ENCODE results near the gene PDIA5.

The PDIA5 gene

GRCh38 chr3:123048480-123049237 is 18.2 kb upstream of the PDIA5 start:
- H3K9ac ChIP-seq (ENCODE audit: low read length) = no peak overlapping the region
- H3K4me1 ChIP-seq (ENCODE audit: insufficient read depth, low read length, severe bottlenecking) = peaks cover 10% of the 10 kb centered on the region
- TF ChIP-seq, protein P1, sequence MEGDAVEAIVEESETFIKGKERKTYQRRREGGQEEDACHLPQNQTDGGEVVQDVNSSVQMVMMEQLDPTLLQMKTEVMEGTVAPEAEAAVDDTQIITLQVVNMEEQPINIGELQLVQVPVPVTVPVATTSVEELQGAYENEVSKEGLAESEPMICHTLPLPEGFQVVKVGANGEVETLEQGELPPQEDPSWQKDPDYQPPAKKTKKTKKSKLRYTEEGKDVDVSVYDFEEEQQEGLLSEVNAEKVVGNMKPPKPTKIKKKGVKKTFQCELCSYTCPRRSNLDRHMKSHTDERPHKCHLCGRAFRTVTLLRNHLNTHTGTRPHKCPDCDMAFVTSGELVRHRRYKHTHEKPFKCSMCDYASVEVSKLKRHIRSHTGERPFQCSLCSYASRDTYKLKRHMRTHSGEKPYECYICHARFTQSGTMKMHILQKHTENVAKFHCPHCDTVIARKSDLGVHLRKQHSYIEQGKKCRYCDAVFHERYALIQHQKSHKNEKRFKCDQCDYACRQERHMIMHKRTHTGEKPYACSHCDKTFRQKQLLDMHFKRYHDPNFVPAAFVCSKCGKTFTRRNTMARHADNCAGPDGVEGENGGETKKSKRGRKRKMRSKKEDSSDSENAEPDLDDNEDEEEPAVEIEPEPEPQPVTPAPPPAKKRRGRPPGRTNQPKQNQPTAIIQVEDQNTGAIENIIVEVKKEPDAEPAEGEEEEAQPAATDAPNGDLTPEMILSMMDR (IDR thresholded peaks at IDR 0.05; ENCODE audit: low read length) = no peak
- no peak for TF ChIP-seq EZH2 (IDR thresholded peaks at IDR 0.05; ENCODE audit: borderline replicate concordance, low read length)
- no peak overlapping the region for H3K4me3 ChIP-seq (ENCODE audit: low read depth, low read length, poor library complexity, severe bottlenecking)
- H3K4me2 ChIP-seq (ENCODE audit: low read length) = no peak overlapping the region; the same call in 1 of the 2 replicates
- H3K79me2 ChIP-seq (ENCODE audit: insufficient read depth, low read length) = no peaks in the 10 kb centered on the region
- H4K20me1 ChIP-seq (ENCODE audit: insufficient read depth, low read length) = no peaks in the 10 kb centered on the region
- H2AFZ ChIP-seq (ENCODE audit: low read length) = no peak overlapping the region
- H3K36me3 ChIP-seq (ENCODE audit: insufficient read depth, low read length) = no peaks in the 10 kb centered on the region
- H3K27ac ChIP-seq (ENCODE audit: low read depth, low read length, poor library complexity, severe bottlenecking) = no peak overlapping the region
- H3F3A ChIP-seq (ENCODE audit: insufficient read depth, low read length) = no peaks in the 10 kb centered on the region
- no peaks in the 10 kb centered on the region for H3K9me2 ChIP-seq (ENCODE audit: low read depth, low read length)
- H3K27me3 ChIP-seq (ENCODE audit: insufficient read depth, low read length) = no peaks in the 10 kb centered on the region
- H3K9me3 ChIP-seq (ENCODE audit: low read length) = no peaks in the 10 kb centered on the region

GRCh38 chr3:123050666-123051065 is 16.2 kb upstream of the PDIA5 start:
- Histone ChIP-seq H2AFZ (ENCODE audit: low read length) (no peak overlapping the region), H3K4me2 (ENCODE audit: low read length) (no peak overlapping the region), H3K36me3 (ENCODE audit: insufficient read depth, low read length) (no peaks in the 10 kb centered on the region), H4K20me1 (ENCODE audit: insufficient read depth, low read length) (no peaks in the 10 kb centered on the region), H3K9me2 (ENCODE audit: low read depth, low read length) (no peaks in the 10 kb centered on the region), H3K4me1 (ENCODE audit: insufficient read depth, low read length, severe bottlenecking) (peaks cover 10% of the 10 kb centered on the region), H3F3A (ENCODE audit: insufficient read depth, low read length) (no peaks in the 10 kb centered on the region), H3K79me2 (ENCODE audit: insufficient read depth, low read length) (no peaks in the 10 kb centered on the region), H3K4me3 (ENCODE audit: low read depth, low read length, poor library complexity, severe bottlenecking) (no peak overlapping the region), H3K9me3 (ENCODE audit: low read length) (no peaks in the 10 kb centered on the region), H3K9ac (ENCODE audit: low read length) (no peak overlapping the region), H3K27ac (ENCODE audit: low read depth, low read length, poor library complexity, severe bottlenecking) (no peak overlapping the region), H3K27me3 (ENCODE audit: insufficient read depth, low read length) (no peaks in the 10 kb centered on the region; the same call in 1 of the 2 replicates)
- TF ChIP-seq, protein P1 (IDR thresholded peaks at IDR 0.05; ENCODE audit: low read length) = no peak
- no peak for TF ChIP-seq EZH2 (IDR thresholded peaks at IDR 0.05; ENCODE audit: borderline replicate concordance, low read length)

DNA sequence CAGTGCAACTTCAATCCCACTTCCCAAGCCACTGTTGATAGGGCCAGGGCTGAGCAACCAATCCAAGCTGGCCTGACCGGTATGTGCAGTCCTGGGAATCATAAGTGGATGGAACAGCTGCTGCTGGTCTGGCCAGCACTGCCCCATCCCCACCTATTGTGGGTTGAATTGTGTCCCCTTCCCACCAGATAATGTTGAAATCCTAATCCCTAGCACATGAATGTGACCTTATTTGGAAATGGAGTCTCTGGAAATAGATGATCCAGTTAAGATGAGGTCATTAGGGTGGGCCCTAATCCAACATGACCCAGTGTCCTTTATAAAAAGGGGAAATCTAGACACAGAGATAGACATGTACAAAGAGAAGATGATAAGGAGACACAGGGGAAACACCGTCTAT is 13.7 kb upstream of the PDIA5 start:
- Histone ChIP-seq H3K27me3 (ENCODE audit: insufficient read depth, low read length) (no peaks in the 10 kb centered on the region; the same call in 1 of the 2 replicates), H3K4me1 (ENCODE audit: insufficient read depth, low read length, severe bottlenecking) (peaks cover 10% of the 10 kb centered on the region), H3K27ac (ENCODE audit: low read depth, low read length, poor library complexity, severe bottlenecking) (no peak overlapping the region), H3F3A (ENCODE audit: insufficient read depth, low read length) (no peaks in the 10 kb centered on the region), H3K36me3 (ENCODE audit: insufficient read depth, low read length) (no peaks in the 10 kb centered on the region), H4K20me1 (ENCODE audit: insufficient read depth, low read length) (no peaks in the 10 kb centered on the region), H2AFZ (ENCODE audit: low read length) (no peak overlapping the region), H3K9me2 (ENCODE audit: low read depth, low read length) (no peaks in the 10 kb centered on the region), H3K9me3 (ENCODE audit: low read length) (no peaks in the 10 kb centered on the region), H3K79me2 (ENCODE audit: insufficient read depth, low read length) (no peaks in the 10 kb centered on the region), H3K4me3 (ENCODE audit: low read depth, low read length, poor library complexity, severe bottlenecking) (no peak overlapping the region), H3K9ac (ENCODE audit: low read length) (no peak overlapping the region), H3K4me2 (ENCODE audit: low read length) (no peak overlapping the region)
- TF ChIP-seq EZH2 (IDR thresholded peaks at IDR 0.05; ENCODE audit: borderline replicate concordance, low read length) = no peak
- TF ChIP-seq, protein P1 (IDR thresholded peaks at IDR 0.05; ENCODE audit: low read length) = no peak
